GM21367 (cell line): ENCODE results near the gene AASDH.

Source experiments
- ATAC-seq: cut with Tn5 transposase; IDR thresholded peaks from one replicate; pipeline ENCODE4 v1.9.1; 2021; ENCODE audit not compliant: unreplicated experiment

Gene AASDH

DNA sequence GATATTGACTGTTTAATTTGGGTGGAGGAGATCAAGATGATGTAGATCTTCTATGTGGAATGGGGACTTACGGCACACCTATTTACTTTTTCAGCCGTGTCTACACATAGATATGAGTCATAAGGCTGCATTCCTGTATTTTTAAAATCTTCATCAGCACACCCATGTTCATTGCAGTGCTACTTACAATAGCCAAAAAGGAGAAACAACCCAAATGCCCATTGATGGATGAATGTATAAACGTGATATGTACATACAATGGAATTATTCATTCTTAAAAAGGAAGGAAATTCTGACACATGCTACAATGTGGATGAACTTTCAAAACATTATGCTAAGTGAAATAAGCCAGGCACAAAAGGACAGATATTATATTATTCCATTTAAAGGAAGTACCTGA is 98.6 kb downstream of the AASDH start:
- no peak for ATAC-seq
